Activated T-cell treated with anti-CD3 and anti-CD28 coated beads for 24 hours (primary cell): Measurements from ENCODE around the gene LSM14B.
"Not testable (repeated sequence)": the region's sequence is repeated elsewhere in the genome, so short reads cannot be mapped to it uniquely, and the experiment has no call there.

Experiments
- DNase-seq: peaks from one replicate; pipeline ENCODE4 v3.0.0-alpha.2; 2020; ENCODE audit warnings: low read depth

LSM14B gene

GRCh38 chr20:62114894-62115293, 7.4 kb upstream of the LSM14B start:
- DNase-seq = no peak

GRCh38 chr20:62115800-62116407, 6.4 kb upstream of the LSM14B start:
- DNase-seq = not testable (repeated sequence)

GRCh38 chr20:62116558-62117361, 5.5 kb upstream of the LSM14B start:
- no peak for DNase-seq

- no peak for DNase-seq
Observed at GRCh38 chr20:62117362-62117646, 5.0 kb upstream of the LSM14B start.

GRCh38 chr20:62117658-62118057, 4.6 kb upstream of the LSM14B start:
- peak; percentile 23 for DNase-seq

GRCh38 chr20:62118113-62119043, 3.9 kb upstream of the LSM14B start:
- DNase-seq = no peak

- DNase-seq = no peak
Observed at GRCh38 chr20:62119115-62119514, 3.2 kb upstream of the LSM14B start.

- no peak for DNase-seq
Observed at GRCh38 chr20:62119591-62120364, 2.5 kb upstream of the LSM14B start.

- DNase-seq = no peak
Observed at GRCh38 chr20:62120365-62120762, 1.9 kb upstream of the LSM14B start.

GRCh38 chr20:62120990-62121775, 1.1 kb upstream of the LSM14B start:
- DNase-seq = no peak

- no peak for DNase-seq
Observed at GRCh38 chr20:62122654-62123449, 577 bp downstream of the LSM14B start.

GRCh38 chr20:62123450-62124118, 1.3 kb downstream of the LSM14B start:
- DNase-seq = no peak

GRCh38 chr20:62126141-62126540, 3.9 kb downstream of the LSM14B start:
- no peak for DNase-seq

GRCh38 chr20:62127799-62128198, 5.5 kb downstream of the LSM14B start:
- DNase-seq = no peak

- no peak for DNase-seq
Observed at GRCh38 chr20:62128502-62128901, 6.2 kb downstream of the LSM14B start.

- no peak for DNase-seq
Observed at GRCh38 chr20:62129731-62130531, 7.7 kb downstream of the LSM14B start.

GRCh38 chr20:62131560-62132320, 9.5 kb downstream of the LSM14B start:
- DNase-seq = no peak

GRCh38 chr20:62132421-62132820, 10.1 kb downstream of the LSM14B start:
- no peak for DNase-seq
